Measurements from ENCODE around the gene TRIM45. TPM values are rescaled to one million over a fixed set of nuclear protein-coding genes. Genes with fewer than 3 reads are reported as not detected.

Gene TRIM45
- total and polyA plus RNA-seq, 2 of the 4 experiments (the other 2 are of a cell fraction): 2.0 to 5.1 TPM

- DNase-seq: no peak
- no peaks in the 10 kb centered on the region; the same call in 1 of the 2 replicates for H3K9me1 ChIP-seq (ENCODE audit: insufficient read depth, low read length)
- ChIA-PET POLR2A (ENCODE audit: unreplicated experiment) (no interaction called here), CTCF (interaction anchor here (1.6 kb wide), 1 partner anchor 57 kb away, joined by 4 read pairs; no protein-coding TSS in a partner anchor)
- no peak overlapping the region for H2AFZ ChIP-seq (replicated peaks; ENCODE audit: low read length, poor library complexity)
- H3K4me2 ChIP-seq (ENCODE audit: low read depth, low read length): no peak overlapping the region
- no peak overlapping the region for H4K91ac ChIP-seq (ENCODE audit: insufficient read depth, low read depth, low read length)
- BruUV-seq (replicated peaks): no TSS peak
- no CpG with 5 or more reads among the region's 4 CpGs for WGBS, 2 experiments (ENCODE audit: extremely low coverage in 2 of 2, insufficient read length in 1 of 2)
- 0 out of 2 replicates have a peak, but pooled peaks cover 2% of the 10 kb centered on the region for H3K4me1 ChIP-seq (ENCODE audit: control insufficient read depth, insufficient read depth, low read length)
- H2AK5ac ChIP-seq (ENCODE audit: low read depth, low read length): no peak overlapping the region
- H3K4ac ChIP-seq (ENCODE audit: low read depth, low read length): no peak overlapping the region
- no peak overlapping the region for H2BK120ac ChIP-seq (ENCODE audit: low read depth, low read length)
- H4K20me1 ChIP-seq (ENCODE audit: insufficient read depth, low read length): no peaks in the 10 kb centered on the region
- TF ChIP-seq BHLHE40 (IDR thresholded peaks at IDR 0.05; ENCODE audit: low read depth, low read length) (no peak), NFE2L2 (IDR thresholded peaks at IDR 0.05; ENCODE audit: low read depth, low read length) (no peak), MXI1 (IDR thresholded peaks at IDR 0.05; ENCODE audit: borderline replicate concordance, low read depth, low read length) (no peak), USF2 (IDR thresholded peaks at IDR 0.05; ENCODE audit: low read depth, low read length) (no peak), MAFK (IDR thresholded peaks at IDR 0.05; ENCODE audit: low read depth, low read length) (no peak), MAZ (IDR thresholded peaks at IDR 0.05; ENCODE audit: borderline replicate concordance, low read depth, low read length) (no peak), RAD21 (IDR thresholded peaks at IDR 0.05; ENCODE audit: low read length) (no peak), ELK1 (IDR thresholded peaks at IDR 0.05; ENCODE audit: borderline replicate concordance, low read depth, low read length) (no peak), SMC3 (IDR thresholded peaks at IDR 0.05; ENCODE audit: low read depth, low read length) (no peak), FOS (IDR thresholded peaks at IDR 0.05; ENCODE audit: low read depth, low read length) (no peak), POLR2A (IDR thresholded peaks at IDR 0.05; ENCODE audit: low read depth, low read length) (no peak), RCOR1 (IDR thresholded peaks at IDR 0.05; ENCODE audit: insufficient replicate concordance, low read length) (no peak), CHD1 (IDR thresholded peaks at IDR 0.05; ENCODE audit: low read depth, low read length) (no peak)
- no peak overlapping the region for H2AK9ac ChIP-seq (replicated peaks; ENCODE audit: low read depth, low read length, poor library complexity)
- in situ Hi-C loops (cut with MboI; ENCODE audit: low sequenced_read_pairs) (no loop called here), dilution Hi-C loops (cut with HindIII; ENCODE audit: low sequenced_read_pairs, unreplicated experiment) (no loop called here), intact Hi-C loops (cut with micrococcal nuclease) (no loop called here)
- no peak for ATAC-seq (ENCODE audit: low read depth)
- H3K9ac ChIP-seq (ENCODE audit: low read depth, low read length): no peak overlapping the region
- no peaks in the 10 kb centered on the region for H3K36me3 ChIP-seq (ENCODE audit: control insufficient read depth, insufficient read depth, low read length)
- H4K5ac ChIP-seq (ENCODE audit: low read depth, low read length): no peak overlapping the region
- no peak overlapping the region for H3K18ac ChIP-seq (ENCODE audit: low read depth, low read length)
- H3K79me1 ChIP-seq (ENCODE audit: low read depth in 1 of 2, low read length in 2 of 2): no peaks in the 10 kb centered on the region
- H3K14ac ChIP-seq (replicated peaks; ENCODE audit: low read depth, low read length): no peak overlapping the region
- no peak overlapping the region for H3K56ac ChIP-seq (ENCODE audit: extremely low read depth, insufficient read depth, low read length)
- no peaks in the 10 kb centered on the region for H3K9me3 ChIP-seq (ENCODE audit: control insufficient read depth, insufficient read depth, low read length)
- no peak overlapping the region for H2BK15ac ChIP-seq (ENCODE audit: low read depth, low read length)
- peaks cover 2% of the 10 kb centered on the region for H3K27me3 ChIP-seq (ENCODE audit: control insufficient read depth, insufficient read depth, low read length)
- no peak overlapping the region for H3K27ac ChIP-seq (ENCODE audit: insufficient read depth, low read length)
- H3K23ac ChIP-seq (ENCODE audit: low read depth, low read length): no peak overlapping the region
- H2BK20ac ChIP-seq (ENCODE audit: low read depth, low read length): no peak overlapping the region
- H3K4me3 ChIP-seq (ENCODE audit: insufficient read depth, low read depth, low read length): no peak overlapping the region
- H2BK5ac ChIP-seq (ENCODE audit: low read depth, low read length, poor library complexity, severe bottlenecking): no peak overlapping the region
- H4K8ac ChIP-seq (ENCODE audit: low read depth in 2 of 2, low read length in 2 of 2): no peak overlapping the region
Measured at GRCh38 chr1:117130526-117130925, 9.0 kb upstream of the TRIM45 start.

Measured in IMR-90 (cell line).